NT2/D1 (cell line): ENCODE data around the gene POLG.

Experiments used
- YY1 ChIP-seq: IDR thresholded peaks from 2 replicates; pipeline ENCODE4 v1.6.1; 2011; ENCODE audit not compliant: insufficient read length, insufficient read depth
- ZNF274 ChIP-seq: IDR thresholded peaks from 2 replicates; pipeline ENCODE4 v1.6.1; 2011; ENCODE audit warnings: mild to moderate bottlenecking, low read depth, low read length

GRCh38 chr15:89381888-89382686 is 47.5 kb upstream of the POLG start:
- TF ChIP-seq YY1 = no peak
- no peak for TF ChIP-seq ZNF274
